Coronary artery (tissue), 2 donors: ENCODE results near the gene ADAMTS5.

Experiments used
- DNase-seq: peaks from one replicate; pipeline ENCODE4 v3.0.0-alpha.2; 2017; ENCODE audit warnings: low spot score
- H3K27ac ChIP-seq, 2 donors: fragments of 200-600 bp; sonication (generic); one replicate each; pipeline ENCODE4 v1.5.1; 2016 to 2019
- H3K4me3 ChIP-seq: fragments of 200-600 bp; sonication (generic); 2 replicates; pipeline ENCODE4 v1.5.1; 2016; ENCODE audit warnings: mild to moderate bottlenecking, moderate library complexity
- TF ChIP-seq, protein P1 (sequence below): fragments of 200-600 bp; sonication (generic); IDR thresholded peaks from one replicate; pipeline ENCODE4 v1.5.1; 2019; ENCODE audit warnings: antibody characterized with exemption

ADAMTS5 gene

DNA sequence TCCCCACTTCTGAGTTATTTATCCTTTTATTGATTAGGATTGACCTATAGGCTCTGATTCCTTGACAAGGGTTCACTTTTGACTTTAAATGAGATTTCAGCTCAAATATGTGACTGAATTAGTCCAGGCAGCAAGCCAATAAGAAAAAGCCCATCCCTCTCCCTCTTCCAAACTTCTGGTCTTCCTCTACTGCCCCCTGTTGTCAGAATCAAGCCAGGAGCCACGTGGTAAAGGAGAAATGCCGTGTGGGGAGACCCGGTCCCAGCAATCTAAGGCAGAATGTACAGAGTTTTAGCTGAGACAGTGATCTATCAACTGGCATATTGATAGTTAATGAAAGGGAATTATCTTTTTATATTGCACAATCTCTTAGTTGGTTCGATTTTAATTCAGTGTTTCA is 5.2 kb downstream of the ADAMTS5 start:
- peak overlapping the region; percentile 0 for H3K4me3 ChIP-seq
- no peak for DNase-seq
- TF ChIP-seq, protein P1, sequence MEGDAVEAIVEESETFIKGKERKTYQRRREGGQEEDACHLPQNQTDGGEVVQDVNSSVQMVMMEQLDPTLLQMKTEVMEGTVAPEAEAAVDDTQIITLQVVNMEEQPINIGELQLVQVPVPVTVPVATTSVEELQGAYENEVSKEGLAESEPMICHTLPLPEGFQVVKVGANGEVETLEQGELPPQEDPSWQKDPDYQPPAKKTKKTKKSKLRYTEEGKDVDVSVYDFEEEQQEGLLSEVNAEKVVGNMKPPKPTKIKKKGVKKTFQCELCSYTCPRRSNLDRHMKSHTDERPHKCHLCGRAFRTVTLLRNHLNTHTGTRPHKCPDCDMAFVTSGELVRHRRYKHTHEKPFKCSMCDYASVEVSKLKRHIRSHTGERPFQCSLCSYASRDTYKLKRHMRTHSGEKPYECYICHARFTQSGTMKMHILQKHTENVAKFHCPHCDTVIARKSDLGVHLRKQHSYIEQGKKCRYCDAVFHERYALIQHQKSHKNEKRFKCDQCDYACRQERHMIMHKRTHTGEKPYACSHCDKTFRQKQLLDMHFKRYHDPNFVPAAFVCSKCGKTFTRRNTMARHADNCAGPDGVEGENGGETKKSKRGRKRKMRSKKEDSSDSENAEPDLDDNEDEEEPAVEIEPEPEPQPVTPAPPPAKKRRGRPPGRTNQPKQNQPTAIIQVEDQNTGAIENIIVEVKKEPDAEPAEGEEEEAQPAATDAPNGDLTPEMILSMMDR = no peak
- H3K27ac ChIP-seq = no peak overlapping the region

DNA sequence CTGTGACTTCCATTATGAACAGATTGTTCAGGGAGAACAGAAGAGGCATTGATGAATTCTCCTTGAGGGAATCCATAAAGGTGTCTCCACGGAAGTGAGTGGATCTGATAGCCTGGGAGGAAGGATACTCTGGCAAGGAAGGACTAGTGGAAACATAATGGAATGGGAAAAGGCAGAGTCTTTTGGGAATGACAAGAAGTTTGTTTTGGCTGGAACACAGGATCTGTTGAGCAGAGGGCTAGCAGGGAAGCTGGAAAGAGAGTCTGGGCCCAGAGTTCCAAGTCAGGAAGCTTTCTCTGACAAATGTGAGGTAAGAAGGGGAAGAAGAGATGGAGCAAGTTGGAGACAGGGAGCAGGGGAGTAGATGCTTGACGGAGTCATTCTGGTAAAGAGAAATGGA is 8.1 kb downstream of the ADAMTS5 start:
- TF ChIP-seq, protein P1 = no peak
- Histone ChIP-seq H3K4me3 (peak overlapping the region; percentile 18), H3K27ac (no peak overlapping the region)
- no peak for DNase-seq

DNA sequence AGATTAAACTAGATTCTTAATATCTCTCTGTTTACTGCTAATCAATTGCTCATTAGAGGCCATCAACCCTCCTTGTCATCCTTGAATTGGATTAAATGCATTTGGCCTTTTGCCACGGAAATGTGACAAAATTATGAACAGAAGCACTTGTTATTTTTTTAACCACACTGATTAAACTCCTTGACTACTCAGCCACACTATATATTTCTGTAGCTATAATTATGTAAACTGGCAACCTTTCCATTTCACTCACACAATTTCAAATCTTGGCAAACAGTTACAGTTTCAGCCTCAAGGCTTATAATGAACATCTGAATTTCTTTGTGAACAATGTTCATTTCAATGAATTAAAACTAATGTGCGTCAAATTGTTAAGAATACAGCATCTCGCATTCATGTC is 10.1 kb downstream of the ADAMTS5 start:
- DNase-seq = no peak

DNA sequence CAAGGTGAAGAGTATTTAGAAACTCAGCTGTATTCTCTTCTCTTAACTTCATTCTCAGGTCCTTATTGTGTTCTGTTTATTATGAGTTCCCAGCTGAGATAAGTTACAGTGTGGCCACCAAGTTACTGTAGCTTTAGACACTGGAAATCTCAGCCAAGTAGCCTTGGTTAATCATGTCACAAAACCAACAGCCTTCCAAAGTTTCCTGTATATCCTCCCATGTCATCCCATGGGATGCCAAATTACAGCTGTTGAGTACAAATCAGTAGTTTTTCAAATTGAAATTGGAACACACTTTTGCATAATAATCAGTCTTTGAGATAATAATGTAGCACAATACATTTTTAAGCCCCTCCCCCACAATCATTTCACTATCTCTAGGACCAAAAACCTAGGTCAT is 10.7 kb downstream of the ADAMTS5 start:
- TF ChIP-seq, protein P1 = no peak
- Histone ChIP-seq H3K4me3 (no peak overlapping the region), H3K27ac (no peak overlapping the region)
- DNase-seq = no peak

More for the DNA sequence above, 10.1 kb downstream of the ADAMTS5 start:
- TF ChIP-seq, protein P1 = no peak
- Histone ChIP-seq H3K27ac (no peak overlapping the region), H3K4me3 (no peak overlapping the region)

DNA sequence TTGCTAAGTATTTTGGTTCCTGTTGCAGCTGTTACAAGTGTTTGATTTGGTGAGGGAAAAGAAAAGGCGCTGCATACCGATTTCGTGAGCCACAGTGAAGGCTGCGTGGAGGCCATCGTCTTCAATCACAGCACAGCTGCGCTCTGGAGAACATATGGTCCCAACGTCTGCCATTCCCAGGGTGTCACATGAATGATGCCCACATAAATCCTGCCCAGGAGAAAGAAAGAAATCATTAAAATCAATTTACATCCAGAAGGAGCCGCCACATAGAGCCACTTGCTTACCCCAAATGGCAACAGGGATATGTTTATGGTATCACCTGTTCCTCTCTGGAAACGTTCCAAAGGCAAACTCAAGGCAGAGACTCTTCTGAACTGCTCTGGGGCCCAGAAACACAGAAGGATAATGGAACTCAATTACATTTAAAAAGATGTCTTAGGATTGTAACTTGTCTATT is 12.2 kb downstream of the ADAMTS5 start:
- DNase-seq = no peak
- no peak overlapping the region for H3K4me3 ChIP-seq
- no peak overlapping the region for H3K27ac ChIP-seq
- TF ChIP-seq, protein P1 = no peak

DNA sequence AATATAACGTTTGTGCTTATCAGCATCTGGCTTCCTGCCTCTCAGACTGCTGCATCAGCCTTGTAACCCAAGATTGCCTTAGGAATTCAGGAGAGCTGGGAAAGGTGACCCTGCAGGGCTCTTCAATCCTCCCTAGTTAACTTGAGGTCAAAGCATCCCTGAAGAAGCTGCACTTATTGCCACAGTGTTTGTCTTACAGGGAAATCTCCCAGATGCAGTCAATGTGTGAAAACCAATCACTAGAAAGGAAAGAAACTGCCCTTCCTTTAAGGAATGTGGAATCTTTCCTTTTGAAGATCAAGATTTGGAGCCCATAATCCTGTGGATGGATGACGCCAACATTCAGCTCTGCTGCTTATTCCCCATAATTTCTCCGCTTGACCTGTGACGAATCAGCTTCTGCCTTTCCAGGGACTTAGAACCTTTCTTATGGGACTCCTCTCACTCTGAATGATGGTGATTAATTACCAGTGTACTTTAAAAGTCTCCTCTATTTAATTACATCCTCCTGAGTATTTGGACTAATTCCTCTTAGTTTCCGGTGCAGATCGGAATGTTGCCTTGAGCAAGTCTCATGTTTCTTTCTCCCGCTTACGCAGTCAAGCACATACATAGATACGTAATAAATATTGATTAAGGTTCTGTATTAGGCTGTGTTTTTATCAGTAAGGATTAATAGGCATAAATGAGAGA is 14.4 kb downstream of the ADAMTS5 start:
- TF ChIP-seq, protein P1 = no peak
- Histone ChIP-seq H3K4me3 (no peak overlapping the region), H3K27ac (no peak overlapping the region)
- DNase-seq = no peak

DNA sequence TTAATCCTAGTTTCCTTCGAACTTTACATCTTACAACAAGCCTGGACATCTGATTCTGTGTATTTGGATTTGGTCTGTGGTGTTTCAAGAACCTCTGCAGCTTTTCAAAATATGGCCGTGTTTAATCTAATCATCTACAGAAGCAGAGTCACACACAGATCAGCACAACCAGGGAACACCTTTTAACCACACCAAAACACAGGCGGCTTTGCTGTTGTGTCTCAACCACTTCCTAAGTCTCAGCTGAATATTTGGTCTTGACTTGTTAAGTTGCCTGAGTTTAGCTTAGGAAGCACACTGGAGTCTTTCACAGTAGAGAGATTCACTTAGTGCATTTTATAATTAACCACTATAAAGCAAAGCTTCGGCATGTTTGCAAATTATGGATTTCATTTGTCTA is 17.1 kb downstream of the ADAMTS5 start:
- Histone ChIP-seq H3K4me3 (no peak overlapping the region), H3K27ac (no peak overlapping the region)
- TF ChIP-seq, protein P1 = no peak
- DNase-seq = no peak
